ENCODE data around the gene LILRA5.

GRCh38 chr19:54352546-54352945 lies 39.6 kb upstream of the LILRA5 start:
- TF ChIP-seq CTCF (conservative IDR thresholded peaks at IDR 0.05; ENCODE audit: low read depth, low read length), result no peak
- no peak for TF ChIP-seq RAD21 (IDR thresholded peaks at IDR 0.05; ENCODE audit: low read length)
- TF ChIP-seq SMC3 (IDR thresholded peaks at IDR 0.05; ENCODE audit: low read depth, low read length), result no peak
- TF ChIP-seq RCOR1 (IDR thresholded peaks at IDR 0.05; ENCODE audit: insufficient replicate concordance, low read length), result no peak
- TF ChIP-seq, protein P1, sequence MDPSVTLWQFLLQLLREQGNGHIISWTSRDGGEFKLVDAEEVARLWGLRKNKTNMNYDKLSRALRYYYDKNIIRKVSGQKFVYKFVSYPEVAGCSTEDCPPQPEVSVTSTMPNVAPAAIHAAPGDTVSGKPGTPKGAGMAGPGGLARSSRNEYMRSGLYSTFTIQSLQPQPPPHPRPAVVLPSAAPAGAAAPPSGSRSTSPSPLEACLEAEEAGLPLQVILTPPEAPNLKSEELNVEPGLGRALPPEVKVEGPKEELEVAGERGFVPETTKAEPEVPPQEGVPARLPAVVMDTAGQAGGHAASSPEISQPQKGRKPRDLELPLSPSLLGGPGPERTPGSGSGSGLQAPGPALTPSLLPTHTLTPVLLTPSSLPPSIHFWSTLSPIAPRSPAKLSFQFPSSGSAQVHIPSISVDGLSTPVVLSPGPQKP (IDR thresholded peaks at IDR 0.05; ENCODE audit: borderline replicate concordance, low read depth, low read length), result no peak
- TF ChIP-seq POLR2A (IDR thresholded peaks at IDR 0.05; ENCODE audit: low read depth, low read length), result no peak

Measured in IMR-90 (cell line).